Ovary (tissue), 9 donors: ENCODE measurements around the gene TMEM63A. TPM values are rescaled to one million over a fixed set of nuclear protein-coding genes. Genes with fewer than 3 reads are reported as not detected.

ENCODE experiments used
- DNase-seq, 5 donors: peaks; one replicate each; pipeline ENCODE4 v3.0.0-alpha.2; 2019 to 2020
- H3K27ac ChIP-seq, 2 donors: fragments of 200-600 bp; one replicate each; pipeline versions ENCODE4 v1.5.1 to v1.8.0; 2019 to 2022
- H3K27me3 ChIP-seq: fragments of 200-600 bp; one replicate; pipeline ENCODE4 v1.8.0; 2022
- H3K36me3 ChIP-seq: fragments of 200-600 bp; sonication (generic); one replicate; pipeline ENCODE4 v1.5.1; 2019
- H3K4me1 ChIP-seq: one replicate; pipeline ENCODE4 v1.8.1; 2013; ENCODE audit warnings: mild to moderate bottlenecking, moderate library complexity; ENCODE audit not compliant: insufficient read depth
- H3K4me3 ChIP-seq: fragments of 200-600 bp; sonication (generic); one replicate; pipeline ENCODE4 v1.5.1; 2017
- H3K9me3 ChIP-seq, 2 donors: fragments of 200-600 bp in 1 of 2; sonication (generic) in 1 of 2; one replicate each; pipeline versions ENCODE4 v1.5.1 to v1.8.1; 2013 to 2019; ENCODE audit warnings: mild to moderate bottlenecking in 1 of 2, moderate library complexity in 1 of 2
- EP300 ChIP-seq: sonication (generic); formaldehyde crosslinking; IDR thresholded peaks from one replicate; pipeline ENCODE4 v1.6.1; 2017; ENCODE audit warnings: antibody characterized with exemption
- POLR2A ChIP-seq: fragments of 450-650 bp; IDR thresholded peaks from one replicate; pipeline ENCODE4 v1.6.1; 2017; ENCODE audit warnings: antibody characterized with exemption, mild to moderate bottlenecking, moderate library complexity
- WGBS, 3 donors: extraction: QIAGEN DNeasy Blood & Tissue Kit in 1 of 3; methylation state at CpG; one replicate each; pipeline versions ENCODE4 v1.1.5 to v1.1.7; 2013 to 2017; 5-methylcytosine and 5-hydroxymethylcytosine counted together
- intact Hi-C, 4 donors: fragments of 100-400 bp; cut with DNase I; formaldehyde crosslinking; loops; one replicate each; pipeline versions ENCODE4 v1.11.0 to v1.15.1; 2022 to 2023
- polyA plus RNA-seq, 2 donors: library from polyadenylated mRNA; stranded (reverse); fragments of 200-250 nt in 1 of 2; fragments of 350-450 nt in 1 of 2; fragmentation: Illumina TruSeq in 1 of 2; extraction: RNeasy Lipid Tissue Mini Kit (QIAGEN cat#74804) in 1 of 2; gene quantifications; one replicate each; pipeline ENCODE4 v1.2.3, GENCODE V29; 2013 to 2014
- total RNA-seq, 7 donors: library from RNA; depleted of rRNA in 2 of 7; stranded (reverse); fragments of >200 nt in 2 of 7; fragmentation: NEBNext Ultra II Directional in 3 of 7; extraction: Animal tissue kit (Norgen Biotek cat#: 25700) in 3 of 7; gene quantifications; one replicate each; pipeline versions ENCODE4 v1.1.0 to v1.2.4, GENCODE V29; 2016 to 2023
- TF ChIP-seq, protein P1 (sequence below), 3 donors: fragments of 450-650 bp in 2 of 3; fragments of 200-600 bp in 1 of 3; IDR thresholded peaks; one replicate each; pipeline versions ENCODE4 v1.5.1 to v1.8.0; 2016 to 2022; ENCODE audit warnings: antibody characterized with exemption in 3 of 3, mild to moderate bottlenecking in 1 of 3
- donor health status: DM: no; HTN: no; CAD: no; lungs with moderate emphysema.
- donor health status: DM: no; HTN: no; CAD: no.
- donor health status: Bipolar disorder and iron deficiency.
- donor health status: DM: yes; HTN: yes; CAD: no.
- donor health status: DM: no; HTN: no; CAD: no.
- donor health status: DM: yes; HTN: yes; CAD: no.

Gene TMEM63A
- total and polyA plus RNA-seq, 9 donors: 29.6 to 82.8 (median 53.0) TPM

DNA sequence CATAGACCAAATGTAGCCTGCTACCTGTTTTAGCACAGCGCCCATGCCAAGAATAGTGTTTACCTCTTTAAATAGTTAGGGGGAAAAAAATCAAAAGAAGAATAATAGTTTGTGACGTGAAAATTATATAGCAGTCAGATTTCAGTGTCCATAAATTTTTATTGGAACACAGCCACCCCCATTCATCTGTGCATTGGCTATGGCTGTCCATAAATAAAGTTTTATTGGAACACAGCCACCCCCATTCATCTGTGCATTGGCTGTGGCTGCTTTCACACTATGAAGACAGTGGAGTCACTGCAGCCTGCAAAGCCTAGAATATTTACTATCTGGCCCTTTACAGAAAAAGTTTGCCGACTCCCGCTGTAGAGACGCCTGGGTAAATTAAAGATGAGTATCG, 51.3 kb downstream of the TMEM63A start:
- TF ChIP-seq POLR2A (no peak), EP300 (no peak)
- TF ChIP-seq, protein P1, sequence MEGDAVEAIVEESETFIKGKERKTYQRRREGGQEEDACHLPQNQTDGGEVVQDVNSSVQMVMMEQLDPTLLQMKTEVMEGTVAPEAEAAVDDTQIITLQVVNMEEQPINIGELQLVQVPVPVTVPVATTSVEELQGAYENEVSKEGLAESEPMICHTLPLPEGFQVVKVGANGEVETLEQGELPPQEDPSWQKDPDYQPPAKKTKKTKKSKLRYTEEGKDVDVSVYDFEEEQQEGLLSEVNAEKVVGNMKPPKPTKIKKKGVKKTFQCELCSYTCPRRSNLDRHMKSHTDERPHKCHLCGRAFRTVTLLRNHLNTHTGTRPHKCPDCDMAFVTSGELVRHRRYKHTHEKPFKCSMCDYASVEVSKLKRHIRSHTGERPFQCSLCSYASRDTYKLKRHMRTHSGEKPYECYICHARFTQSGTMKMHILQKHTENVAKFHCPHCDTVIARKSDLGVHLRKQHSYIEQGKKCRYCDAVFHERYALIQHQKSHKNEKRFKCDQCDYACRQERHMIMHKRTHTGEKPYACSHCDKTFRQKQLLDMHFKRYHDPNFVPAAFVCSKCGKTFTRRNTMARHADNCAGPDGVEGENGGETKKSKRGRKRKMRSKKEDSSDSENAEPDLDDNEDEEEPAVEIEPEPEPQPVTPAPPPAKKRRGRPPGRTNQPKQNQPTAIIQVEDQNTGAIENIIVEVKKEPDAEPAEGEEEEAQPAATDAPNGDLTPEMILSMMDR (IDR thresholded peaks at IDR 0.05): no peak
- WGBS, 3 donors: 82 to 93% (median 91%) methylated on average over 6 of the region's 6 CpGs
- Histone ChIP-seq H3K4me3 (no peak overlapping the region), H3K36me3 (no peaks in the 10 kb centered on the region), H3K9me3 (no peaks in the 10 kb centered on the region), H3K27ac (no peak overlapping the region), H3K27me3 (no peaks in the 10 kb centered on the region), H3K4me1 (peaks cover 15% of the 10 kb centered on the region)
- DNase-seq: no peak
- intact Hi-C loops: no loop called here

GRCh38 chr1:225828706-225829345, 53.4 kb downstream of the TMEM63A start:
- Histone ChIP-seq H3K27me3 (no peaks in the 10 kb centered on the region), H3K36me3 (no peaks in the 10 kb centered on the region), H3K9me3 (no peaks in the 10 kb centered on the region), H3K4me3 (no peak overlapping the region), H3K27ac (peak overlapping the region in 1 of 2 donors; percentile 31), H3K4me1 (peaks cover 29% of the 10 kb centered on the region)
- 88 to 90% (median 90%) methylated on average over 14 of the region's 14 CpGs for WGBS, 3 donors
- intact Hi-C loops: no loop called here
- peak in 1 of 5 donors; percentile 37 for DNase-seq
- TF ChIP-seq EP300 (no peak), POLR2A (no peak)
- TF ChIP-seq, protein P1 (IDR thresholded peaks at IDR 0.05): no peak

DNA sequence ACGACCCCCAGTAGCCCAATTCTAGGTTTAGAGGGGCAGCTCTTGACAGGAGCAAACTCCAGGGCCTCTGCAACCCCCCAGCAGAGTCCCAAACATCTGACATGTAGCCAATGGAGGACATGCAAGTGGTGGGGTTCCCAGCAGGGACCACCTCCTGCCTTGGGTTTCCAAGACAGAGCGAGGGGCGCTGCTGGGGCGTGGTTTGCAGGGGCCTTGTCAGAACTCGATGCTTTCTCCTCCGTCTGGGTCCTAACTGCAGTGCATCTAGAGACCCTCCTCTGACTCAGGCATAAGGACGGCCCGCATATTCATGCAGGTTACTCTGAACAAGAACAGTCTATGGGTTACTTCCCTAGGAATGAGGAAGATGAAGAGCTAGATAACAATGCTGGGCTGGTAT, 55.1 kb downstream of the TMEM63A start:
- TF ChIP-seq, protein P1 (IDR thresholded peaks at IDR 0.05): no peak
- TF ChIP-seq POLR2A: no peak
- TF ChIP-seq EP300: no peak
- H3K9me3 ChIP-seq: no peaks in the 10 kb centered on the region
- H3K27me3 ChIP-seq: no peaks in the 10 kb centered on the region
- no peak overlapping the region for H3K4me3 ChIP-seq
- DNase-seq: peak in 1 of 5 donors; percentile 30
- H3K4me1 ChIP-seq: peaks cover 45% of the 10 kb centered on the region
- no peaks in the 10 kb centered on the region for H3K36me3 ChIP-seq
- 67 to 93% (median 77%) methylated on average over 8 of the region's 8 CpGs for WGBS, 3 donors
- peak overlapping the region; percentile 11 to 89 for H3K27ac ChIP-seq
- intact Hi-C loops: no loop called here

GRCh38 chr1:225825607-225826007, 56.6 kb downstream of the TMEM63A start:
- intact Hi-C loops: no loop called here
- Histone ChIP-seq H3K4me1 (peaks cover 51% of the 10 kb centered on the region), H3K27me3 (no peaks in the 10 kb centered on the region), H3K4me3 (no peak overlapping the region), H3K9me3 (no peaks in the 10 kb centered on the region), H3K27ac (peak overlapping the region; percentile 64 to 89), H3K36me3 (no peaks in the 10 kb centered on the region)
- TF ChIP-seq, protein P1 (IDR thresholded peaks at IDR 0.05): no peak
- no peak for TF ChIP-seq EP300
- no peak for TF ChIP-seq POLR2A
- 13 to 24% (median 18%) methylated on average over 7 of the region's 7 CpGs for WGBS, 3 donors
- peak in 3 of 5 donors; percentile 34 to 54 (median 45) for DNase-seq
